ENCODE data around the gene GMCL2. TPM values are rescaled to one million over a fixed set of nuclear protein-coding genes. Genes with fewer than 3 reads are reported as not detected.

GMCL2 gene
- total and polyA plus RNA-seq, 9 of the 15 experiments (the other 6 are each of a cell fraction or from before 2014, with no cell fraction given) = 0.04 TPM; not detected in 8

DNA sequence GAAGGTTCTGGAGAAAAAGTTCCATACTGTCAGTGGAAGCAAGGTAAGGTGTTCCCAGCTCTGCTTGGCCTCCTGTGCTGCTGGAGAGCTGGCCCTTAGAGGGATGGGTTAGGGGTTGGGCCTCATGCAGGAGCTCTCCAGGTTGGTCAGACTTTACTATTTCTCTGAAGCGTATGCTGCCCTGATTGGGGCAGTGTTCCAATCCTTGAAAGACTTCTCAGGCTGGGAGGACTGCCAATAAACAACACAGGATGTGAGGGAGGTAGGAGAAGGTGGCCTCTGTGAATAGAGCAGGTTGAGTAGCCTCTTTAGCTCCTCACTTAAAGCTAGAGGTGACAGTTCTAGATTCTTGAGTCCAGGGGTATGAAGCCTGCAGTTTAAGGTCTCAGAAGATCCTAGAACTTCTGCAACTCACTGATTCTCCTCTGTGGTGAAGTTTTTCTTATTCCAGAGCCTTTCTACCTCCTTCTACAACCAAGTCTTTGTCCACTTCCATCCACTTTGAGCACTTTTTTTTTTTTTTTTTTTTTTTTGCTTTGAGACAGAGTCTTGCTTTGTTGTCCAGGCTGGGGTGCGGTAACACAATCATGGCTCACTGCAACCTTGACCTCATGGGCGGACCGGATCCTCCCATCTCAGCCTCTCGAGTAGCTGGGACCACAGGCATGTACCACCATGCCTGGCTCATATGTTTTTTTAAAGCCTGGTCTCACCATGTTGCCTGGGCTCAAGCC lies 20.2 kb upstream of the GMCL2 start:
- H3K4me3 ChIP-seq = peak overlapping the region; percentile 80; the same call in 1 of the 2 replicates
- H3K27ac ChIP-seq (ENCODE audit: extremely low read depth, low read depth, low read length) = peak overlapping the region; percentile 41; the same call in 2 of the 3 replicates
- WGBS (ENCODE audit: insufficient coverage, low coverage, missing lambda C conversion rate) = 67% methylated on average over 5 of the region's 5 CpGs

More for the DNA sequence above, 20.2 kb upstream of the GMCL2 start:
- Histone ChIP-seq H3K79me2 (ENCODE audit: control insufficient read depth, insufficient read depth, low read length) (peaks cover 69% of the 10 kb centered on the region), H3K4me1 (replicated peaks in 1 of 2; ENCODE audit: control insufficient read depth in 2 of 2, insufficient read depth in 2 of 2, low read length in 2 of 2) (peaks cover 23 to 25% of the 10 kb centered on the region in 2 experiments; a peak in 4 of 5 replicates), H3K4me2 (ENCODE audit: insufficient read depth, low read length) (peak overlapping the region; percentile 96), H2AFZ (ENCODE audit: low read depth, low read length) (no peak overlapping the region), H3K36me3 (ENCODE audit: control insufficient read depth, insufficient read depth, low read length) (peaks cover 71% of the 10 kb centered on the region), H3K9me1 (ENCODE audit: control insufficient read depth, insufficient read depth, low read length) (peaks cover 10% of the 10 kb centered on the region), H3K27me3 (ENCODE audit: control insufficient read depth in 2 of 2, insufficient read depth in 2 of 2, low read length in 2 of 2) (no peaks in the 10 kb centered on the region), H3K9ac (ENCODE audit: insufficient read depth in 1 of 2, low read depth in 2 of 2, low read length in 2 of 2) (peak overlapping the region; percentile 72 to 93; a peak in 3 of 4 replicates), H3K9me3 (replicated peaks; ENCODE audit: control insufficient read depth, insufficient read depth, low read depth, low read length) (no peaks in the 10 kb centered on the region), H4K20me1 (replicated peaks; ENCODE audit: control insufficient read depth, insufficient read depth, low read length) (peaks cover 68% of the 10 kb centered on the region)
- TF ChIP-seq ZBED1 (IDR thresholded peaks at IDR 0.05) (0 out of 2 replicates have a peak, but pooled peaks have one; percentile 37), PML (IDR thresholded peaks at IDR 0.05; ENCODE audit: low read length) (0 out of 2 replicates have a peak, but pooled peaks have one; percentile 2), POLR2A (conservative IDR thresholded peaks at IDR 0.05) (0 out of 2 replicates have a peak, but pooled peaks have one; percentile 7), HIVEP1 (CRISPR knock-in tag; IDR thresholded peaks at IDR 0.05) (no peak)
- POLR2A ChIA-PET = interaction anchor here (0.6 to 12.7 kb wide), 5 partner anchors 9 to 553 kb away, joined by 3 to 162 read pairs (median 11); partner anchors contain the start of gene PHYKPL
- CTCF ChIA-PET (ENCODE audit: low intra/inter-chr PET ratio) = no interaction called here
- DNase-seq (ENCODE audit: extremely low read depth in 1 of 4, low spot score in 3 of 4) (no peak), ATAC-seq (no peak), FAIRE-seq (no peak)
- BruUV-seq (replicated peaks) = no TSS peak
- intact Hi-C loops (cut with micrococcal nuclease) (no loop called here), in situ Hi-C loops (cut with MboI) (no loop called here)

Measured in K562 (cell line).